HG03175 (cell line): Measurements from ENCODE around the gene ADSS2.
A peak's percentile ranks its signal among the peaks of the same experiment; 100 is the strongest.
"Not testable (repeated sequence)": the region's sequence is repeated elsewhere in the genome, so short reads cannot be mapped to it uniquely, and the experiment has no call there.

Source experiments
- ATAC-seq: cut with Tn5 transposase; IDR thresholded peaks from one replicate; pipeline ENCODE4 v1.9.1; 2021; ENCODE audit warnings: mild to moderate bottlenecking, moderate library complexity; ENCODE audit not compliant: unreplicated experiment

Gene ADSS2

GRCh38 chr1:244400974-244401373 is 50.7 kb downstream of the ADSS2 start:
- ATAC-seq: no peak

- no peak for ATAC-seq
These were observed 54.6 kb downstream of the ADSS2 start for GRCh38 chr1:244397131-244397530.

- no peak for ATAC-seq
These were observed 55.7 kb downstream of the ADSS2 start for GRCh38 chr1:244395965-244396364.

GRCh38 chr1:244394826-244395765 is 56.6 kb downstream of the ADSS2 start:
- no peak for ATAC-seq

- no peak for ATAC-seq
These were observed 57.4 kb downstream of the ADSS2 start for GRCh38 chr1:244394346-244394745.

- ATAC-seq: no peak
These were observed 58.0 kb downstream of the ADSS2 start for GRCh38 chr1:244393604-244394176.

GRCh38 chr1:244391761-244392160 is 59.9 kb downstream of the ADSS2 start:
- no peak for ATAC-seq

- ATAC-seq: no peak
These were observed 62.7 kb downstream of the ADSS2 start for GRCh38 chr1:244388961-244389360.

GRCh38 chr1:244387415-244387814 is 64.3 kb downstream of the ADSS2 start:
- ATAC-seq: no peak

- ATAC-seq: no peak
These were observed 65.1 kb downstream of the ADSS2 start for GRCh38 chr1:244386595-244386994.

GRCh38 chr1:244384066-244384465 is 67.6 kb downstream of the ADSS2 start:
- ATAC-seq: no peak

GRCh38 chr1:244383278-244383884 is 68.3 kb downstream of the ADSS2 start:
- ATAC-seq: no peak

GRCh38 chr1:244381878-244382565 is 69.7 kb downstream of the ADSS2 start:
- no peak for ATAC-seq

- no peak for ATAC-seq
These were observed 75.6 kb downstream of the ADSS2 start for GRCh38 chr1:244376126-244376525.

- ATAC-seq: no peak
These were observed 76.7 kb downstream of the ADSS2 start for GRCh38 chr1:244375051-244375450.

GRCh38 chr1:244374484-244374883 is 77.2 kb downstream of the ADSS2 start:
- ATAC-seq: not testable (repeated sequence)

GRCh38 chr1:244371242-244372141 is 80.2 kb downstream of the ADSS2 start:
- peak; percentile 45 for ATAC-seq

GRCh38 chr1:244370060-244370637 is 81.6 kb downstream of the ADSS2 start:
- no peak for ATAC-seq

GRCh38 chr1:244369256-244370057 is 82.3 kb downstream of the ADSS2 start:
- no peak for ATAC-seq
